ENCODE measurements around the gene HAO1.

HAO1 gene

GRCh38 chr20:7908905-7909304 is 31.4 kb downstream of the HAO1 start:
- no peak overlapping the region for H3K4me3 ChIP-seq (replicated peaks; ENCODE audit: low read depth, low read length)
- no peak for TF ChIP-seq CTCF (IDR thresholded peaks at IDR 0.05; ENCODE audit: low read depth, low read length, missing control alignments)

GRCh38 chr20:7903429-7903828 is 36.8 kb downstream of the HAO1 start:
- TF ChIP-seq CTCF (IDR thresholded peaks at IDR 0.05; ENCODE audit: low read depth, low read length, missing control alignments) = no peak
- no peak overlapping the region for H3K4me3 ChIP-seq (replicated peaks; ENCODE audit: low read depth, low read length)
- DNase-seq (ENCODE audit: extremely low read depth, low read depth) = no peak

More at GRCh38 chr20:7908905-7909304, 31.4 kb downstream of the HAO1 start:
- no peak for DNase-seq (ENCODE audit: extremely low read depth, low read depth)

- TF ChIP-seq CTCF (IDR thresholded peaks at IDR 0.05; ENCODE audit: low read depth, low read length, missing control alignments) = no peak
- no peak for DNase-seq (ENCODE audit: extremely low read depth, low read depth)
- no peak overlapping the region for H3K4me3 ChIP-seq (replicated peaks; ENCODE audit: low read depth, low read length)
Measured at GRCh38 chr20:7902879-7903278, 37.4 kb downstream of the HAO1 start.

GRCh38 chr20:7897781-7898364 is 42.4 kb downstream of the HAO1 start:
- no peak for TF ChIP-seq CTCF (IDR thresholded peaks at IDR 0.05; ENCODE audit: low read depth, low read length, missing control alignments)
- no peak for DNase-seq (ENCODE audit: extremely low read depth, low read depth)
- no peak overlapping the region for H3K4me3 ChIP-seq (replicated peaks; ENCODE audit: low read depth, low read length)

GRCh38 chr20:7893014-7893730 is 47.1 kb downstream of the HAO1 start:
- DNase-seq (ENCODE audit: extremely low read depth, low read depth) = no peak
- TF ChIP-seq CTCF (IDR thresholded peaks at IDR 0.05; ENCODE audit: low read depth, low read length, missing control alignments) = no peak
- H3K4me3 ChIP-seq (replicated peaks; ENCODE audit: low read depth, low read length) = no peak overlapping the region

- DNase-seq (ENCODE audit: extremely low read depth, low read depth) = no peak
- H3K4me3 ChIP-seq (replicated peaks; ENCODE audit: low read depth, low read length) = no peak overlapping the region
- no peak for TF ChIP-seq CTCF (IDR thresholded peaks at IDR 0.05; ENCODE audit: low read depth, low read length, missing control alignments)
Measured at GRCh38 chr20:7891705-7892104, 48.6 kb downstream of the HAO1 start.

Measured in HFF-Myc (cell line).